ENCODE measurements around the gene TMEM248. TPM values are rescaled to one million over a fixed set of nuclear protein-coding genes. Genes with fewer than 3 reads are reported as not detected.

Gene TMEM248
- total and polyA plus RNA-seq, 10 of the 15 experiments (the other 5 are each of a cell fraction or from before 2014, with no cell fraction given): 6.3 to 93.5 (median 64.9) TPM

- H3K4me3 ChIP-seq: peak overlapping the region; percentile 19
- SMC1A ChIA-PET (ENCODE audit: uncharacterized antibody, unreplicated experiment): interaction anchor here (0.8 to 1.5 kb wide), 5 partner anchors 9 to 33 kb away, joined by 3 to 5 read pairs (median 3); no protein-coding TSS in a partner anchor
- CTCF ChIA-PET: interaction anchor here (0.6 kb wide), 1 partner anchor 847 kb away, joined by 5 read pairs; no protein-coding TSS in a partner anchor
- 8% methylated on average over 1 of the region's 1 CpG for WGBS (ENCODE audit: insufficient coverage, insufficient replicate concordance, low lambda C conversion rate, missing lambda C conversion rate)
- peak; percentile 99 for ATAC-seq
- intact Hi-C loops (cut with micrococcal nuclease; ENCODE audit: unreplicated experiment): loop anchor here (2.0 kb wide), 1 partner anchor 43 kb away; the partner anchor contains the start of gene TMEM248
- in situ Hi-C loops (cut with MboI): no loop called here
- POLR2A ChIA-PET: interaction anchor here (1.0 to 1.2 kb wide), 2 partner anchors 12 to 131 kb away, joined by 3 read pairs; no protein-coding TSS in a partner anchor
- no peak overlapping the region; the same call in 1 of the 2 replicates for H3K9ac ChIP-seq (ENCODE audit: control insufficient read depth, insufficient read depth, low read length)
- FAIRE-seq: peak; percentile 71
- H2AFZ ChIP-seq (ENCODE audit: control insufficient read depth, low read depth, low read length): peak overlapping the region; percentile 13
- peaks cover 11% of the 10 kb centered on the region; the same call in 1 of the 2 replicates for H3K4me1 ChIP-seq (ENCODE audit: control insufficient read depth, insufficient read depth, low read length)
- no peaks in the 10 kb centered on the region for H3K27me3 ChIP-seq (replicated peaks in 1 of 2; ENCODE audit: control insufficient read depth in 2 of 2, insufficient read depth in 2 of 2, low read length in 1 of 2)
- no peaks in the 10 kb centered on the region for H4K20me1 ChIP-seq (ENCODE audit: control insufficient read depth, insufficient read depth)
- DNase-seq (ENCODE audit: low read depth, low spot score): peak; percentile 54
- peaks cover 0 to 3% of the 10 kb centered on the region in 2 experiments; a peak in 2 of 4 replicates for H3K36me3 ChIP-seq (ENCODE audit: control insufficient read depth in 2 of 2, insufficient read depth in 2 of 2, low read length in 1 of 2)
- RAD21 ChIA-PET (ENCODE audit: unreplicated experiment): interaction anchor here (0.9 to 2.5 kb wide), 2 partner anchors 9 to 33 kb away, joined by 3 to 6 read pairs; no protein-coding TSS in a partner anchor
- BruUV-seq (replicated peaks): no TSS peak
- no peaks in the 10 kb centered on the region for H3K79me2 ChIP-seq (ENCODE audit: control insufficient read depth, insufficient read depth, low read length)
- H3K4me2 ChIP-seq (ENCODE audit: control insufficient read depth, insufficient read depth): peak overlapping the region; percentile 48
- peak overlapping the region; percentile 79 for H3K27ac ChIP-seq (ENCODE audit: control insufficient read depth, insufficient read depth)
- H3K9me3 ChIP-seq (replicated peaks; ENCODE audit: control insufficient read depth, insufficient read depth, low read length): no peaks in the 10 kb centered on the region
- TF ChIP-seq REST (IDR thresholded peaks at IDR 0.05; ENCODE audit: low read depth, low read length) (no peak), PAX8 (IDR thresholded peaks at IDR 0.05) (no peak), JUNB (IDR thresholded peaks at IDR 0.05) (peak; percentile 83), JUND (IDR thresholded peaks at IDR 0.05; ENCODE audit: low read depth, low read length) (peak; percentile 74; the same call in 1 of the 2 replicates), CREM (IDR thresholded peaks at IDR 0.05; ENCODE audit: low read depth) (peak; percentile 30; the same call in 1 of the 2 replicates), RBBP5 (conservative IDR thresholded peaks at IDR 0.05) (no peak), CHD1 (IDR thresholded peaks at IDR 0.05; ENCODE audit: low read depth, low read length) (no peak), TBL1XR1 (IDR thresholded peaks at IDR 0.05; ENCODE audit: low read depth, low read length) (no peak), PAX5 (IDR thresholded peaks at IDR 0.05; ENCODE audit: borderline replicate concordance, low read depth, low read length) (no peak), CBX5 (IDR thresholded peaks at IDR 0.05; ENCODE audit: low read depth) (no peak), IKZF2 (IDR thresholded peaks at IDR 0.05) (peak; percentile 27 to 40; a peak in 2 of 4 replicates), MTA2 (IDR thresholded peaks at IDR 0.05; ENCODE audit: low read depth) (peak; percentile 82), MAX (IDR thresholded peaks at IDR 0.05; ENCODE audit: low read depth, low read length) (no peak), BCL3 (IDR thresholded peaks at IDR 0.05; ENCODE audit: borderline replicate concordance, insufficient read depth, low read depth, low read length, poor library complexity, severe bottlenecking) (no peak), PBX3 (IDR thresholded peaks at IDR 0.05; ENCODE audit: insufficient replicate concordance, low read depth, low read length) (no peak), EP300 (IDR thresholded peaks at IDR 0.05; ENCODE audit: borderline replicate concordance in 1 of 2, control insufficient read depth in 1 of 2, low read depth in 2 of 2, low read length in 2 of 2) (peak in 1 of 2 experiments; percentile 73; a peak in 1 of 4 replicates), SIN3A (IDR thresholded peaks at IDR 0.05; ENCODE audit: low read depth, low read length) (no peak)
Observed at GRCh38 chr7:66877577-66878300, 43.3 kb upstream of the TMEM248 start.

All from GM12878 (cell line).